ENCODE measurements around the gene KLHDC4. TPM values are rescaled to one million over a fixed set of nuclear protein-coding genes. Genes with fewer than 3 reads are reported as not detected.

Gene KLHDC4
- total RNA-seq, 1 experiment from 2014 or later = 25.9 TPM

DNA sequence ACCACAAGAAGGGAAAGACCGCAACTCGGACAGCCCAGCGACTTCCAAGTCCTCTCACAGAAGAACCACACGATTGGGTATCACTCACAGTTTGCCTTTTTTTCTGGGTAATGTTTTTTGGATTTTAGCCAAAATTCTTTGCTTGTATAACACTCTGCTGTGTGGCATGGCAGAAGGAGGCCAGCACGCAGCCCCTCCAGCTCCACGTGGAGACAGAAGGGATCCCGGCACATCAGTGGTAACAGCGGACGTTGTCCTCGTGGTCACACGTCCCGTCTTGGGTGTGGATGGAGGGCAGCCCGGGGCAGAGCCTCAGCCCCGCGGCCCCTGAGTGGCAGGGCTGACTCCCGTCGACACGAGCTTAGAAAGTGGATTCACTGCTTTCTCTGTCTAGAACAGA lies 69.1 kb downstream of the KLHDC4 start:
- no peaks in the 10 kb centered on the region for H3K27me3 ChIP-seq
- no peaks in the 10 kb centered on the region for H3K36me3 ChIP-seq
- no peak overlapping the region for H3K27ac ChIP-seq
- peaks cover 4% of the 10 kb centered on the region; the same call in 1 of the 2 replicates for H3K4me1 ChIP-seq
- no peaks in the 10 kb centered on the region for H3K9me3 ChIP-seq (replicated peaks)
- no peak overlapping the region for H3K4me3 ChIP-seq
- no peak for DNase-seq

DNA sequence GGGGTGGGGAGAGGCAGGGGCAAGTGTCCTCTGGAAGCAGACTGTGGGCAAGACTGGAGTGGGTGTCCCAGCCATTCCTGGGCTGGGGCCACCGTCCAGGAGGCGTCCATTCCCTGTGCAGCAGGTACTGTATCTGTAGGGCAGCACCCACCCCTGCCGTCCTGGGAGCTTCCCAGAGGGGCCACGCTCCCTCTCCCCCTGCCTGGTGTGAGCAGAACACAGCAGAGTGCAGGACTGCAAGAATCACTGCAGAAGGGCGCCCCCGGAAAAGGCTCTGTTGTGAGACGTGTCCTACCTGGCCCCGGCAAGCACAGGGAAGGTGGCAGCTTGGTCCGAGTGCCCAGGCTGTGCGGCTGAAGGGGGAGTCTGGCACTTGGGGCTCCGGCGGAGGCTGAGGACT lies 70.3 kb downstream of the KLHDC4 start:
- DNase-seq = no peak
- Histone ChIP-seq H3K36me3 (no peaks in the 10 kb centered on the region), H3K4me3 (no peak overlapping the region), H3K27ac (no peak overlapping the region), H3K9me3 (replicated peaks) (no peaks in the 10 kb centered on the region), H3K4me1 (peaks cover 4% of the 10 kb centered on the region; the same call in 1 of the 2 replicates), H3K27me3 (no peaks in the 10 kb centered on the region)

DNA sequence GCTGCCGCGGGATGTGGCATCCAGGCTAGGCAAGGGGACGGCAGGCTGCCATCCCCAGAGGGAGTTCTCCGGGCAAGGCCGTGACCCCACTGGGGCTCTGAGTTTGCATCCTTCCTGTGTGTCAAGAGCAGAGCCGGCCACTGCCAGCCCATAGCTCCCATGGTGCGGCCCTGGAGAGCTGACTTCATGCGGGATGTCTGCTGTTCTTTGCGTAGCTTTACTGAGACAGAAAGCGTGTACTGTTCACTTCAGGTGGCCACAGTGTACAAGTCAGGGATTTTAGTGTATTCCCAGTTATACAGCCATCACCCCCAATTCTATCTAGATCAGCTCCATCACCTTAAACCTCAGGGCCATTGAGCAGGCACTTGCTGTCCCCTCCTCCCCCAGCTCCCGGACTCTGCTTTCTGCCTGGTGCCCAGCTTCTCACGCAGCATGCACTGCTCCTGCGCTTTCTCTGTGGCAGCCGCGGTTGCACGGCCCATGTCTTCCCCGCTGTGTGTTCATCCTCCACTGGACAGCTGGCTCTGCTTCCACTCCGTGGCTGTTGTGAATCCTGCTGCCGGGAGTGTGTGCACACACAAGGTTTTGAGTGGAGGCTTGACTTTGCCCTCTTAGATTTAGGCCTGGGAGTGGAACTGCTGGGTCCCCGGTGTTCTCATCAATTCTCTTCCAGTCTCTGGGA lies 71.2 kb downstream of the KLHDC4 start:
- Histone ChIP-seq H3K27ac (no peak overlapping the region), H3K27me3 (no peaks in the 10 kb centered on the region), H3K4me3 (no peak overlapping the region), H3K36me3 (no peaks in the 10 kb centered on the region), H3K4me1 (peaks cover 4% of the 10 kb centered on the region; the same call in 1 of the 2 replicates), H3K9me3 (replicated peaks) (no peaks in the 10 kb centered on the region)
- no peak for DNase-seq

DNA sequence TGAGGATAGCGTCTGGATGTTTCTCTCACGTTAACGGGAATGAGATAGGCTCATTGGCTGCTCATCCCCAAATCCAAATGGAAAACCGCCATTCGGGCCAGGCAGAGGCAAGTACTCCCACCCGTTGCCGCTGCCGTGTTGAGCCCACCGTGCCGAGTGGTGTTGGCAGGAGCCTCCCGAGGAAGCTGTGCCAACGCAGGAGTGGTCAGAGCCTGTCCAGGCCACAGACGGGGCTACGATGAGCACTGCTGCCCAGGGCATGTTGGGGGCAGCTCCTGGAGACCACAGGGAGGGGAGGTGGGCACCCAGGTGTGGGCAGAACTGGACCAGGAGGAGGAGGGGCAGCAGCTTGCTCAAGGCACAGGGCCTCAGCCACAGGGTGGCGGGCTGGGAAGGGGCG lies 72.0 kb downstream of the KLHDC4 start:
- no peaks in the 10 kb centered on the region for H3K36me3 ChIP-seq
- no peak for DNase-seq
- H3K4me3 ChIP-seq = no peak overlapping the region
- H3K4me1 ChIP-seq = peaks cover 4% of the 10 kb centered on the region; the same call in 1 of the 2 replicates
- no peak overlapping the region for H3K27ac ChIP-seq
- H3K27me3 ChIP-seq = no peaks in the 10 kb centered on the region
- H3K9me3 ChIP-seq (replicated peaks) = no peaks in the 10 kb centered on the region

DNA sequence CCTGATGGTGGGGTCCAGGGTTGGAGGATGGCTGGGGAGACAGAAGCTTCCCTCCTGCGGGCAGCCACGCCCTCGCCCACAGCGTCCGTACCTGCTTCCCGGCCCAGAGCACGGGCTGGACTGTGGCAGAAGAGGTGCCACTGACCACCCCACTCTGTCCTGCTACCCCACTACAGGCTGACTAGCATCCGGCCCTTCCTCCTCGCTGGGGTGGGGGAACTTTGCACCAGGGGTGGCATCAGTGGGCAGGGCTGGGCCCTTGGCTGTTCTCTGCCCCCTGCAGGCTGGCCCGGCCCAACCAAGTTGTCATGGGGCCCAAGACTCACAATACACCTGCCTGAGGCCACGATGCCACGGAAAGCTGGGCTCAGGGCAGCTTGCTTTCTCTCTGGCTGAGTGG lies 73.0 kb downstream of the KLHDC4 start:
- H3K27ac ChIP-seq = no peak overlapping the region
- no peaks in the 10 kb centered on the region for H3K27me3 ChIP-seq
- no peaks in the 10 kb centered on the region for H3K36me3 ChIP-seq
- peaks cover 4% of the 10 kb centered on the region; the same call in 1 of the 2 replicates for H3K4me1 ChIP-seq
- H3K4me3 ChIP-seq = no peak overlapping the region
- no peaks in the 10 kb centered on the region for H3K9me3 ChIP-seq (replicated peaks)
- DNase-seq = no peak

DNA sequence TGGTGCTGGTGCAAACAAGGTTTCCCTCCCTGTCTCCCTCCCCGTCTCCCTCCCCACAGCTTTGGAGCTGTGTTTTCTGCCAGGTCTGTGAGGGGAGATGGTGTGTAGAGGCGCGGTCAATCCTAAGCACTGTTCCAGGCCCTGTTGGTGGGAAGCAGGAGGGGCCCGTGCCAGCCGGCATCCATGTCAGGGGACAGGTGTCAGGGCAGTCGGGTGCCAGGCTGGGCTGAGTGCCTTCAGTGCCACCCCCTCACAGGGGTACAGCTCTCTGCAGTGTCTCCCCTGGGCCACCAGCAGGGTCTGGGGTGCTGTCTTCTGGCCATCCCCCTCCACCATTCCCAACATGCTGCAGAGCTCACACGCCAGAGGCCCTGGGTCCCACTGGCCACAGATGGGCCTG lies 73.6 kb downstream of the KLHDC4 start:
- H3K4me1 ChIP-seq = peaks cover 4% of the 10 kb centered on the region; the same call in 1 of the 2 replicates
- no peak for DNase-seq
- no peak overlapping the region for H3K4me3 ChIP-seq
- no peaks in the 10 kb centered on the region for H3K36me3 ChIP-seq
- H3K9me3 ChIP-seq (replicated peaks) = no peaks in the 10 kb centered on the region
- H3K27ac ChIP-seq = no peak overlapping the region
- no peaks in the 10 kb centered on the region for H3K27me3 ChIP-seq

DNA sequence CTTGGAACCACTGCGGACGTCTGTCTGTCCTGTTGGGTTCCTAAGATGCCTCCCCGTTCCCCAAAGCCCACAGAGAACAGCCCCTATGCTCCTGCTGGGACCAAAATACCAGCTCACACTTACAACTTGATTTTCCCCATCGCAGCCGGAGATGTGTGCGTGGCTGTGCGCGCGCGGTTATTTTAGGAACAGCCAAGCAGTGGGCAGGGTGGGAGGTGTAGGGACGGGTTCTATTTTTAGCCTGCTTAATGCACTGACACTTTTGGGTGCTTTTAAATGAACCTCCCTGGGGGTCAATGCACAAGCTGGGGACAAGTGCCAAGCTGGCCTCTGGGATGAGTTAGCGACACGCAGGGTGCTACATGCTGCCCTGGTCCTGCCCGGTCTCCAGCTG lies 74.1 kb downstream of the KLHDC4 start:
- Histone ChIP-seq H3K36me3 (no peaks in the 10 kb centered on the region), H3K9me3 (replicated peaks) (no peaks in the 10 kb centered on the region), H3K4me3 (no peak overlapping the region), H3K27ac (no peak overlapping the region), H3K27me3 (no peaks in the 10 kb centered on the region), H3K4me1 (peaks cover 4% of the 10 kb centered on the region; the same call in 1 of the 2 replicates)
- no peak for DNase-seq

DNA sequence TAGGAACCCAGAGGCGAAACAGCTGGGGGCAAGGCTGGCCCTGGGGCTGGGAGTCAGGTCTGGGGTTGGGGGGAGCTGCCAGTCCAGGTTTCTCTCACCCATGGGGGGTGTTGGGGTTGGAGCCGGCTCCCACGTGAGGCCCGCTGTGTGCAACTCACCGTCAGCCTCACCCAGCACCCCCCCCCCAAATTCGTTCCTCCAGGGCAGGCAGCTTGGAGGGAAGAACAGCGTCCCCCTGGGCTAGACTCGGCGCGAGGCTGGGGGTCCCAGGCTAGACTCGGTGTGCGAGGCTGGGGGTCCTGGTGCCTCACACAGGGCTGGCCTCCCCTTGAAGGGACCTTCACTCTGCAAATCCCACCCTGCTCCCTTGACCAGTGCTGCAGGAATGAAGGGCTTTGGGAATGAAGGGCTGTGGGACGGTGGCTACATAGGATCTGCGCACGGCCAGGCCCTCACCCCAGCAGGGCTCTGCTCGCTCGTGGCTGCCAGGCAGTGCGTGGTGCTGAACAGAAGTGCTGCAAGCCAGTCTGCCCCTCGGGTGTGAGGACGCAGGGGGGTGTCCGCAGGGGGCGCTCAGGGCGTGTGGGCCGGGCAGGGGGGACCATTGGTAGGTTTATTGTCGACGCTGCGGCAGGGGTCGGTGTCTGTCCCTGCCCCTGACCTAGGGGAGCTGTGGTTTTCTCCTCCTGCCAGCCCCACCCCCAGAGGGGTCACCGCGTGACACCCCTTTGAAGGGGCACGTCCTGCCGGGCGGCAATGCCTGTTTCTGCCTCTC lies 74.7 kb downstream of the KLHDC4 start:
- H3K27me3 ChIP-seq = no peaks in the 10 kb centered on the region
- no peak overlapping the region for H3K27ac ChIP-seq
- no peaks in the 10 kb centered on the region for H3K9me3 ChIP-seq (replicated peaks)
- no peak for DNase-seq
- peaks cover 4% of the 10 kb centered on the region; the same call in 1 of the 2 replicates for H3K4me1 ChIP-seq
- no peaks in the 10 kb centered on the region for H3K36me3 ChIP-seq
- no peak overlapping the region for H3K4me3 ChIP-seq

DNA sequence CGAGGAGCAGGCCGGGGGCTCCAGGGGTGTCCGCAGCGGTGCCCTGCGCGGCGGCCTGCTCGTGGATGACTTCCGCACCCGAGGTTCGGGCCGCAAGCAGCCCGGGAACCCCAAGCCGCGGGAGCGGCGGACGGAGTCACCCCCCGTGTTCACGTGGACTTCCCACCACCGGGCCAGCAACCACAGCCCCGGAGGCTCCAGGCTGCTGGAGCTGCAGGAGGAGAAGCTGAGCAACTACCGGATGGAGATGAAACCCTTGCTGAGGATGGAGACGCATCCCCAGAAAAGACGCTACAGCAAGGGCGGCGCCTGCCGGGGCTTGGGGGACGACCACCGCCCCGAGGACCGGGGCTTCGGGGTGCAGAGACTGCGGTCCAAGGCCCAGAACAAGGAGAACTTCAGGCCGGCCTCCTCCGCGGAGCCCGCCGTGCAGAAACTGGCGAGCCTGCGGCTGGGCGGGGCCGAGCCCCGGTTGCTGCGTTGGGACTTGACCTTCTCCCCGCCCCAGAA lies 75.8 kb downstream of the KLHDC4 start:
- Histone ChIP-seq H3K27ac (no peak overlapping the region), H3K4me1 (peaks cover under 1% of the 10 kb centered on the region; the same call in 1 of the 2 replicates), H3K9me3 (replicated peaks) (no peaks in the 10 kb centered on the region), H3K36me3 (no peaks in the 10 kb centered on the region), H3K4me3 (no peak overlapping the region), H3K27me3 (no peaks in the 10 kb centered on the region)
- no peak for DNase-seq

DNA sequence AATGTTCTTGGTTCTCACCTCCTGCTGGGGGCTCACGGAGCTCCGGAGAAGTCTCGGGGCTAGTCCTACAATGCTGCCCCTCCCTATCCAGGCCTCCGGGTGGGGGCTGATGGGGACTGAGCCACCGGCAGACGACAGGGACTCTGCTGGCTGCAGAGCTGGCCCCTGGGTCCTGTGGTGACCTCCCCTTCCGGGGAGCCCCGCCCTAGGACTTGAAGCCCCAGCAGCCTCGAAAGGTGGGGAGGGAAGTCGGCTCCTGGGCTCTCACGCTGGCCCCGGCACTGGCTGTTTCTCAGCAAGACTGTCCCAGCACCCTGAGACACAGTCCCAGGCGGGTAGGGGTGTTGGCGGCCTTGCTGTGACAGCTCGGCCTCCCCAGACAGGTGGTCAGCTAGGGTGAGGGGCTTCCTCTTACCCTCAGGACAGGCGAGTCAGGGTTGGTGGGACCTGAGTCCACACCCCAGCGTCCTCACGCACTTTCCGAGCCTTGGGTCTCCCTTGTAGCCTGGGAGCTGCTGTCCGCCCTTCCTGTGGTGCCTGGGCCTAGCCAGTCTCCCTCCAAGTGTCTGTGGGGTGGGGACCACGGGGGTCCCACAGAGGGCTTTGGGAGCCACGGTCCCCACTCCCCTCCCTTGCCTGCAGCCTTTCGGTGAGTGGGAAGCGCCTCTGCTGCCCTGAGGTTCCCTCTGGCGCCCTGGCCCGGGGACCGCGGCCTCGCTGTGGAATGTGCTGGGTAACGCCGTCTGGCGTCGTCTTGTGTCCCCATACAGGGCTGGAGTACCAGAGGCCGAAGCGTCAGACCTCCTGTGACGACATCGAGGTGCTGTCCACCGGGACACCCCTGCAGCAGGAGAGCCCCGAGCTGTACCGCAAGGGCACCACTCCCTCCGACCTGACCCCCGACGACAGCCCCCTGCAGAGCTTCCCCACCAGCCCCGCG lies 76.6 kb downstream of the KLHDC4 start:
- no peak for DNase-seq

DNA sequence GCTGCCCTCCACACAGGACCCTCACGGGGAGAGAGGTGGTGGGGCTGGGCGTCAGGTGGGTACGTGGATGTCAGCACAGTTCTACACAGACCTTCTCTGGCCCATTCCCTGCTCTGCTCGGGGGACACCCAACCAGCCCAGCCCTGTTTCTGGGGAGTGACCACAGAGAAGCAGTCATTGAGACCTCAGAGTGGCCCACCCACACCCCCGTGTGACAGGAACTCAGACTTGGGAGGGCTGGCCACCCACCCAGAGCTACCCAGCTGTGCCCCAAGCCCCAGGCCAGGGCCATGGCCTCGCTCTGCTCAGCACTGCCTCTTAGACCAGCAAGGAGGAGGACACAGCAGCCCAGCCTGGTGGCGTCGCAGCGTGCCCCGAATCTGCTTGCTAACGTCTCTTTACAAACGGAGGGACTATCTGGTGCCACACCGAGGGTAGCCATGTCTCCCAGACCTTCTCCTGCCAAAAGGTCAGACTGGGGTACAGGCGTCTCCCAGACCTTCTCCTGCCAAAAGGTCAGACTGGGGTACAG lies 77.7 kb downstream of the KLHDC4 start:
- H3K27ac ChIP-seq = no peak overlapping the region
- no peaks in the 10 kb centered on the region for H3K27me3 ChIP-seq
- no peak for DNase-seq

More for the DNA sequence above, 76.6 kb downstream of the KLHDC4 start:
- Histone ChIP-seq H3K27me3 (no peaks in the 10 kb centered on the region), H3K27ac (no peak overlapping the region), H3K9me3 (replicated peaks) (no peaks in the 10 kb centered on the region), H3K4me3 (no peak overlapping the region), H3K36me3 (no peaks in the 10 kb centered on the region), H3K4me1 (no peaks in the 10 kb centered on the region)

DNA sequence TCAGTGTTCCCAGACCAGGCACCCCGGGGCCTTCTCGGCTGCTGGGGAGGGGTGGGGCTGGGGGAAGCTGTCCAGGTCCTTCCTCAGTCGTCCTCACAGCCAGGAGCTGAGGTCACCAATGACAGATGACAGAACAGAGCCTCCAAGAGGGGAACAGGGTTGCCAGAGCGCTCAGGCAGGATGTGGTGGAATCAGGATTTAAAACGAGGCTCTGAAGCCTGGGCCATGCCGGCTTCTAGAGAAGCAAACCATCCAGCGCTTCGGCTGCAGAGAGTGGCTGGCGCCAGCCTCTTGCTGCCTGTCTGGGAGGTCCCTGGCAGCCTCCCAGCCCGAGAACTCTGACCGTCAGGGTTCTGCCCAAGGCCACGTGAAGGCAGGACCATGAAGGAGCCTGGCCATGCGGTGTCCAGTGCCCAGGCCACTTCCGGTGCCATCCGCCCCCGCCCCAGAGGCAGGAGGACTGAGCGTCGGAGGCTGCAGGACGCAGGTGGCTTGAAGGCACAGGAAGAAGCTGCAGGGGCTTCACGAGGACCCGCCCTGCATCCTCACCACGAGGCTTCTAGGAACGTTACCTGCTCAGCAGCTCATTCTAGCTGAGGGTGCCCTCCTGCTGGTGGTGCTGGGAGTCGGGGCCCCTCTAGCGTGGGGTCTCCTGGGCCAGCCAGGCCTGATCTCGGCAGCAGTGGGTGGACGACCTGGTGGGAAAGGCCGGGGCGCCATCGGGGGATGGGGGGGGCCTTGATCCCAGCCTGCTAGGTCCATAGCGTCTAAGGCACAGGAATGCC lies 78.5 kb downstream of the KLHDC4 start:
- Histone ChIP-seq H3K27ac (no peak overlapping the region), H3K27me3 (no peaks in the 10 kb centered on the region), H3K4me1 (no peaks in the 10 kb centered on the region), H3K4me3 (no peak overlapping the region), H3K9me3 (replicated peaks) (no peaks in the 10 kb centered on the region), H3K36me3 (no peaks in the 10 kb centered on the region)
- DNase-seq = peak; percentile 19 to 32

More for the DNA sequence above, 77.7 kb downstream of the KLHDC4 start:
- Histone ChIP-seq H3K4me1 (no peaks in the 10 kb centered on the region), H3K36me3 (no peaks in the 10 kb centered on the region), H3K9me3 (replicated peaks) (no peaks in the 10 kb centered on the region), H3K4me3 (no peak overlapping the region)

DNA sequence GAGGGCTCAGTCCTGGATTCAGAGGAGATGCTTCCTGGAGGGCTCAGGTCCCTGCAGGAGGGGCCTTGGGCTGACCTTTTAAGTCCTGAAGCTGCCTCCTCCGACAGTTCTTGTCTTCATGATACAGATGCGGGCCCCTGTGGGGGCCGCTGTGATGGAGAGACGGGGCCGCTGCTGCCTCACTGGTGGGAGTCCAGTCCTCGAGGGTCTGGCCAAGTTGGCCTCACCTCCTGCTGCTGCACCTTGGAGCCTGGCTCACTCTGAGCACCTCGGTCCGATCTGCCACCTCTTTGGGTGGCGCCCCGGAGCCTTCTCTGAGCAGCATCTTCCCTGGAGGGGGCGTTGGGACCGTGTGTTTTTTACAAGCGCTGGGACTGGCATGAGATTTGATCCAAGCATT lies 79.1 kb downstream of the KLHDC4 start:
- H3K4me1 ChIP-seq = no peaks in the 10 kb centered on the region
- H3K27me3 ChIP-seq = no peaks in the 10 kb centered on the region
- DNase-seq = no peak
- no peaks in the 10 kb centered on the region for H3K36me3 ChIP-seq
- no peak overlapping the region for H3K4me3 ChIP-seq
- no peak overlapping the region for H3K27ac ChIP-seq
- H3K9me3 ChIP-seq (replicated peaks) = no peaks in the 10 kb centered on the region

DNA sequence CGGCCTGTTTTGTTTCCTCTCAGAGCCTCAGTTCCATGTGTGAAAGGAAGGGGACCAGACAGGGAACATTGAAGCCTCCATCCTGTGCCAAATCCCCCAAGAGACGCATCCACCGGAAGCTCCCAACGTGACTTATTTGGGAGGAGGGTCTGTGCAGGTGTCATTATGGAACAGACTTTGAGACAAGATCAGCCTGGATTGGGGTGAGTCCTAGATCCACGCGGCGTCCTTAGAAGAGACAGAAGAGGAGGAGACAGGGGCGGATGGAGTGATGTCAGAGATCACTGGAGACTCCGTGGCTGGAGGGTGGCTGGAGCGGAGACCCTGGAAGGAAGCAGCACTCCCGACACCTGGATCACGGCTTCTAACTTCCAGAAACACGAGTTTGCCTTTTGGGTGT lies 80.0 kb downstream of the KLHDC4 start:
- Histone ChIP-seq H3K4me3 (no peak overlapping the region), H3K9me3 (replicated peaks) (no peaks in the 10 kb centered on the region), H3K36me3 (no peaks in the 10 kb centered on the region), H3K27ac (no peak overlapping the region), H3K4me1 (no peaks in the 10 kb centered on the region), H3K27me3 (no peaks in the 10 kb centered on the region)
- no peak for DNase-seq
